ENCODE data around the gene NME3. TPM values are rescaled to one million over a fixed set of nuclear protein-coding genes. Genes with fewer than 3 reads are reported as not detected.
A peak's percentile ranks its signal among the peaks of the same experiment; 100 is the strongest.

The NME3 gene
- total and polyA plus RNA-seq, 10 of the 15 experiments (the other 5 are each of a cell fraction or from before 2014, with no cell fraction given): 0.61 to 55.5 (median 26.5) TPM

DNA sequence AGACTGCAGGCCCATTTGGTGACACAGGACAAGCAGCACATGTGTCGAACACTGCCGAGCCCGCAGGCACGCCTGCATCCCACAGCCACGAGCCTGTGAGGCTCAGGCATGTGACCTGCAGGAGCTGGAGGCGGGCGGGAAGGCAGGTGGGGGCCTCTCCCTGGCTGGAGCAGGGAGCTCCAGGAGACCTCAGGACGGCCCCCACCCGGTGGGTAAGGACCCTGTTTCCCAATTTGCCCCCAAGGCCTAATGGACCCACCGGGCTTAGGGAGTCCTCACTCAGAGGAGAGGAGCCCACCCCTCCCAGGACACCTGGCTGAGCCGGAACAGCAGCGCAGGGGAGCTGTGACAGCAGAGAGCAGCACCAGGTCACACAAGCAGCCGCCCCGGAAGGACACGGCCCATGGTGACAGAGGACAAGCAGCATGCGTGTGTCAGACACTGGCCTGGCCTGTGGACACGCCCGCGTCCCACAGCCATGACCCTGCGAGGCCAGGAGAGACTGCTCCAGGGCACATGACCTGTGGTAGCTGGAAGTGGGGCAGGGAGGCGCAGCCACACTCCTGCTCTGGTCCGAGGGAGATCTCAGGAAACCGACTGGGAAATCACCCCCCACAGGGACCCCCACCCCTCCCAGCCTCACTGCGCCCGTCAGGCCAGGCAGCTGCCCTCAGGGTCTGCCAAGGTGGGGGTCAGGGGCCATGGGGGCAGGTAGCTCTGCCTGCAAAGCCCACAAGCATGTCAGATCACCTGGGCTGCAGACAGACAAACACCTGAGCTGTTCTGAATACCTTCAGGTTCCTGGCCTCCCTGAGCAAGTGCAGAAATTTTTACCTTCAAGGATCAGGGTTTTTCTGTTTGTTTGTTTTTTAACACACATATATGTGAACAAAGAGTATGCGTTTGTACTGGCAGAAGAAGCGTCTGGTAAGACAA, 8.7 kb upstream of the NME3 start:
- Histone ChIP-seq H3K27ac (ENCODE audit: control insufficient read depth, insufficient read depth) (no peak overlapping the region), H3K4me1 (ENCODE audit: control insufficient read depth, insufficient read depth, low read length) (peaks cover 6% of the 10 kb centered on the region; the same call in 1 of the 2 replicates), H3K4me2 (ENCODE audit: control insufficient read depth, insufficient read depth) (no peak overlapping the region), H3K9ac (ENCODE audit: control insufficient read depth, insufficient read depth, low read length) (no peak overlapping the region), H4K20me1 (ENCODE audit: control insufficient read depth, insufficient read depth) (no peaks in the 10 kb centered on the region), H3K79me2 (ENCODE audit: control insufficient read depth, insufficient read depth, low read length) (peaks cover 11% of the 10 kb centered on the region), H3K36me3 (ENCODE audit: control insufficient read depth in 2 of 2, insufficient read depth in 2 of 2, low read length in 1 of 2) (peaks cover 5 to 8% of the 10 kb centered on the region in 2 experiments; a peak in 3 of 4 replicates), H3K27me3 (replicated peaks in 1 of 2; ENCODE audit: control insufficient read depth in 2 of 2, insufficient read depth in 2 of 2, low read length in 1 of 2) (no peaks in the 10 kb centered on the region), H3K4me3 (no peak overlapping the region), H3K9me3 (replicated peaks; ENCODE audit: control insufficient read depth, insufficient read depth, low read length) (no peaks in the 10 kb centered on the region), H2AFZ (ENCODE audit: control insufficient read depth, low read depth, low read length) (no peak overlapping the region)
- TF ChIP-seq NBN (IDR thresholded peaks at IDR 0.05): no peak
- TF ChIP-seq NFYA (IDR thresholded peaks at IDR 0.05; ENCODE audit: borderline replicate concordance, low read depth, low read length): no peak
- TF ChIP-seq, protein P1, sequence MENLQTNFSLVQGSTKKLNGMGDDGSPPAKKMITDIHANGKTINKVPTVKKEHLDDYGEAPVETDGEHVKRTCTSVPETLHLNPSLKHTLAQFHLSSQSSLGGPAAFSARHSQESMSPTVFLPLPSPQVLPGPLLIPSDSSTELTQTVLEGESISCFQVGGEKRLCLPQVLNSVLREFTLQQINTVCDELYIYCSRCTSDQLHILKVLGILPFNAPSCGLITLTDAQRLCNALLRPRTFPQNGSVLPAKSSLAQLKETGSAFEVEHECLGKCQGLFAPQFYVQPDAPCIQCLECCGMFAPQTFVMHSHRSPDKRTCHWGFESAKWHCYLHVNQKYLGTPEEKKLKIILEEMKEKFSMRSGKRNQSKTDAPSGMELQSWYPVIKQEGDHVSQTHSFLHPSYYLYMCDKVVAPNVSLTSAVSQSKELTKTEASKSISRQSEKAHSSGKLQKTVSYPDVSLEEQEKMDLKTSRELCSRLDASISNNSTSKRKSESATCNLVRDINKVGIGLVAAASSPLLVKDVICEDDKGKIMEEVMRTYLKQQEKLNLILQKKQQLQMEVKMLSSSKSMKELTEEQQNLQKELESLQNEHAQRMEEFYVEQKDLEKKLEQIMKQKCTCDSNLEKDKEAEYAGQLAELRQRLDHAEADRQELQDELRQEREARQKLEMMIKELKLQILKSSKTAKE (IDR thresholded peaks at IDR 0.05; ENCODE audit: low read depth, poor library complexity, severe bottlenecking): no peak
- TF ChIP-seq FOXK2 (IDR thresholded peaks at IDR 0.05): no peak
- no peak for TF ChIP-seq SUZ12 (IDR thresholded peaks at IDR 0.05; ENCODE audit: unreplicated experiment)
- TF ChIP-seq POLR2A (IDR thresholded peaks at IDR 0.05; ENCODE audit: low read depth, low read length): peak; percentile 74
- no peak for TF ChIP-seq CREB1 (IDR thresholded peaks at IDR 0.05; ENCODE audit: low read depth)
- TF ChIP-seq, protein P2, sequence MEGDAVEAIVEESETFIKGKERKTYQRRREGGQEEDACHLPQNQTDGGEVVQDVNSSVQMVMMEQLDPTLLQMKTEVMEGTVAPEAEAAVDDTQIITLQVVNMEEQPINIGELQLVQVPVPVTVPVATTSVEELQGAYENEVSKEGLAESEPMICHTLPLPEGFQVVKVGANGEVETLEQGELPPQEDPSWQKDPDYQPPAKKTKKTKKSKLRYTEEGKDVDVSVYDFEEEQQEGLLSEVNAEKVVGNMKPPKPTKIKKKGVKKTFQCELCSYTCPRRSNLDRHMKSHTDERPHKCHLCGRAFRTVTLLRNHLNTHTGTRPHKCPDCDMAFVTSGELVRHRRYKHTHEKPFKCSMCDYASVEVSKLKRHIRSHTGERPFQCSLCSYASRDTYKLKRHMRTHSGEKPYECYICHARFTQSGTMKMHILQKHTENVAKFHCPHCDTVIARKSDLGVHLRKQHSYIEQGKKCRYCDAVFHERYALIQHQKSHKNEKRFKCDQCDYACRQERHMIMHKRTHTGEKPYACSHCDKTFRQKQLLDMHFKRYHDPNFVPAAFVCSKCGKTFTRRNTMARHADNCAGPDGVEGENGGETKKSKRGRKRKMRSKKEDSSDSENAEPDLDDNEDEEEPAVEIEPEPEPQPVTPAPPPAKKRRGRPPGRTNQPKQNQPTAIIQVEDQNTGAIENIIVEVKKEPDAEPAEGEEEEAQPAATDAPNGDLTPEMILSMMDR (IDR thresholded peaks at IDR 0.05 in 2 of 3, conservative IDR thresholded peaks at IDR 0.05 in 1 of 3; ENCODE audit: control insufficient read depth in 2 of 3, extremely low read depth in 1 of 3, insufficient read depth in 1 of 3, low read depth in 3 of 3, low read length in 3 of 3): no peak
- TF ChIP-seq SIN3A (IDR thresholded peaks at IDR 0.05; ENCODE audit: low read depth, low read length): no peak
- no peak for TF ChIP-seq NFXL1 (IDR thresholded peaks at IDR 0.05; ENCODE audit: borderline replicate concordance)
- TF ChIP-seq, protein P3, sequence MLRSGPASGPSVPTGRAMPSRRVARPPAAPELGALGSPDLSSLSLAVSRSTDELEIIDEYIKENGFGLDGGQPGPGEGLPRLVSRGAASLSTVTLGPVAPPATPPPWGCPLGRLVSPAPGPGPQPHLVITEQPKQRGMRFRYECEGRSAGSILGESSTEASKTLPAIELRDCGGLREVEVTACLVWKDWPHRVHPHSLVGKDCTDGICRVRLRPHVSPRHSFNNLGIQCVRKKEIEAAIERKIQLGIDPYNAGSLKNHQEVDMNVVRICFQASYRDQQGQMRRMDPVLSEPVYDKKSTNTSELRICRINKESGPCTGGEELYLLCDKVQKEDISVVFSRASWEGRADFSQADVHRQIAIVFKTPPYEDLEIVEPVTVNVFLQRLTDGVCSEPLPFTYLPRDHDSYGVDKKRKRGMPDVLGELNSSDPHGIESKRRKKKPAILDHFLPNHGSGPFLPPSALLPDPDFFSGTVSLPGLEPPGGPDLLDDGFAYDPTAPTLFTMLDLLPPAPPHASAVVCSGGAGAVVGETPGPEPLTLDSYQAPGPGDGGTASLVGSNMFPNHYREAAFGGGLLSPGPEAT (IDR thresholded peaks at IDR 0.05; ENCODE audit: low read depth): no peak
- no peak for TF ChIP-seq MXI1 (IDR thresholded peaks at IDR 0.05; ENCODE audit: low read depth, low read length)
- 0 out of 2 replicates have a peak, but pooled peaks have one; percentile 11 for TF ChIP-seq POLR2AphosphoS2 (IDR thresholded peaks at IDR 0.05; ENCODE audit: low read depth, low read length)
- TF ChIP-seq TCF7 (IDR thresholded peaks at IDR 0.05; ENCODE audit: borderline replicate concordance): no peak
- SMC1A ChIA-PET (ENCODE audit: uncharacterized antibody, unreplicated experiment): no interaction called here
- RAD21 ChIA-PET (ENCODE audit: unreplicated experiment): interaction anchor here (0.6 kb wide), 1 partner anchor 307 kb away, joined by 3 read pairs; no protein-coding TSS in a partner anchor
- intact Hi-C loops (cut with micrococcal nuclease; ENCODE audit: unreplicated experiment) (no loop called here), in situ Hi-C loops (cut with MboI) (no loop called here)
- WGBS (ENCODE audit: insufficient coverage, insufficient replicate concordance, low lambda C conversion rate, missing lambda C conversion rate): 89% methylated on average over 26 of the region's 27 CpGs
- CTCF ChIA-PET: no interaction called here
- BruUV-seq (replicated peaks): no TSS peak
- DNase-seq (ENCODE audit: low read depth, low spot score): no peak
- ATAC-seq: no peak
- POLR2A ChIA-PET: interaction anchor here (0.7 to 1.2 kb wide), 2 partner anchors 74 to 78 kb away, joined by 3 read pairs; partner anchors contain the start of gene MAPK8IP3
- no peak for FAIRE-seq

Measured in GM12878 (cell line).